GM12878 (cell line): ENCODE measurements around the gene UQCC2. TPM values are rescaled to one million over a fixed set of nuclear protein-coding genes. Genes with fewer than 3 reads are reported as not detected.

ENCODE experiments used
- ATAC-seq: fragments of 200-7000 bp; cut with Tn5 transposase; 3 replicates; pipeline ENCODE4 v1.9.1; 2020; ENCODE audit warnings: mild to moderate bottlenecking, moderate library complexity
- BruUV-seq: library from RNA; stranded (reverse); fragments of 400-500 nt; replicated peaks from 2 replicates; lab custom pipeline; 2021; lab: Mats Ljungman, UMichigan
- CTCF ChIA-PET: fragments of 300-600 bp; sonication (Branson Sonifier 250); formaldehyde crosslinking; extraction: SDS; loops from one replicate; lab custom pipeline; 2021; ENCODE audit warnings: inconsistent platforms; lab: Yijun Ruan, JAX
- POLR2A ChIA-PET: fragments of 350-600 bp; formaldehyde crosslinking; extraction: SDS; loops from one replicate; lab custom pipeline; 2021; ENCODE audit warnings: inconsistent platforms; lab: Charles Lee
- RAD21 ChIA-PET: fragments of 300-600 bp; sonication (Branson Sonifier 250); formaldehyde crosslinking; loops from one replicate; lab custom pipeline; 2023; ENCODE audit warnings: antibody characterized with exemption; ENCODE audit not compliant: unreplicated experiment; lab: Charles Lee
- SMC1A ChIA-PET: fragments of 300-600 bp; sonication (Branson Sonifier 250); formaldehyde crosslinking; loops from one replicate; lab custom pipeline; 2023; ENCODE audit not compliant: unreplicated experiment, uncharacterized antibody; lab: Charles Lee
- DNase-seq: peaks from one replicate; pipeline ENCODE4 v3.0.0-alpha.2; 2011; ENCODE audit warnings: low read depth, low spot score
- FAIRE-seq: peaks from 3 replicates; lab custom pipeline; 2011; peaks lifted over from hg19 to GRCh38; lab: Jason Lieb, UNC
- H2AFZ ChIP-seq: 2 replicates; pipeline ENCODE4 v1.6.0; 2011; ENCODE audit warnings: low read depth, low read length, control low read depth; ENCODE audit not compliant: control insufficient read depth
- H3K27ac ChIP-seq: 2 replicates; pipeline ENCODE4 v1.5.1; 2011; ENCODE audit warnings: control low read depth; ENCODE audit not compliant: control insufficient read depth, insufficient read depth
- H3K27me3 ChIP-seq, 2 experiments: replicated peaks in 1 of 2; 2 replicates each; pipeline versions ENCODE4 v1.6.0 to v1.6.1; 2011; ENCODE audit warnings: low read length in 1 of 2; ENCODE audit not compliant: control insufficient read depth in 2 of 2, insufficient read depth in 2 of 2
- H3K36me3 ChIP-seq, 2 experiments: 2 replicates each; pipeline ENCODE4 v1.5.1; 2011; ENCODE audit warnings: low read length in 1 of 2; ENCODE audit not compliant: control insufficient read depth in 2 of 2, insufficient read depth in 2 of 2
- H3K4me1 ChIP-seq: 2 replicates; pipeline ENCODE4 v1.6.1; 2011; ENCODE audit warnings: mild to moderate bottlenecking, low read length, moderate library complexity, mixed read lengths; ENCODE audit not compliant: control insufficient read depth, insufficient read depth
- H3K4me2 ChIP-seq: 2 replicates; pipeline ENCODE4 v1.6.0; 2011; ENCODE audit warnings: control low read depth; ENCODE audit not compliant: control insufficient read depth, insufficient read depth
- H3K4me3 ChIP-seq: fragments of 200-600 bp; sonication (generic); 2 replicates; pipeline ENCODE4 v1.5.1; 2016
- H3K79me2 ChIP-seq: 2 replicates; pipeline ENCODE4 v1.6.0; 2011; ENCODE audit warnings: low read length; ENCODE audit not compliant: control insufficient read depth, insufficient read depth
- H3K9ac ChIP-seq: 2 replicates; pipeline ENCODE4 v1.8.0; 2011; ENCODE audit warnings: low read length, control low read depth, mixed read lengths; ENCODE audit not compliant: control insufficient read depth, insufficient read depth
- H3K9me3 ChIP-seq: replicated peaks from 3 replicates; pipeline ENCODE4 v1.5.1; 2011; ENCODE audit warnings: mild to moderate bottlenecking, low read length; ENCODE audit not compliant: control insufficient read depth, insufficient read depth
- H4K20me1 ChIP-seq: 2 replicates; pipeline ENCODE4 v1.6.0; 2011; ENCODE audit not compliant: control insufficient read depth, insufficient read depth
- E4F1 ChIP-seq: fragments of 450-650 bp; IDR thresholded peaks from 2 replicates; pipeline ENCODE4 v1.6.1; 2018; ENCODE audit warnings: borderline replicate concordance, mild to moderate bottlenecking; ENCODE audit not compliant: partially characterized antibody
- EED ChIP-seq: sonication (generic); IDR thresholded peaks from 2 replicates; pipeline ENCODE4 v1.6.1; 2016; ENCODE audit warnings: antibody characterized with exemption, low read depth
- WGBS: methylation state at CpG from one replicate; pipeline ENCODE4 v1.1.6; 2016; ENCODE audit warnings: low lambda C conversion rate; ENCODE audit not compliant: insufficient replicate concordance, insufficient coverage; ENCODE audit errors: missing lambda C conversion rate; 5-methylcytosine and 5-hydroxymethylcytosine counted together
- in situ Hi-C: fragments of 300-500 bp; cut with MboI; formaldehyde crosslinking; loops from 9 replicates; pipeline ENCODE4 v1.14.3; 2018; ENCODE audit warnings: mixed read lengths
- intact Hi-C: fragments of 100-400 bp; cut with micrococcal nuclease; formaldehyde crosslinking; loops from one replicate; pipeline ENCODE4 v1.14.2; 2022; ENCODE audit not compliant: unreplicated experiment
- polyA plus RNA-seq, 11 experiments: library from polyadenylated mRNA; depleted of rRNA in 4 of 11; unstranded in 6 of 11; stranded (reverse) in 5 of 11; fragments of >200 nt; fragmentation: Nextera tagmentation in 4 of 11; fragmentation: Illumina TruSeq in 1 of 11; extraction: Ambion mirVana in 4 of 11; extraction: Trizol in 1 of 11; gene quantifications; 1 replicate in 1 of 11; 2 replicates in 10 of 11; pipeline versions ENCODE4 v1.2.1 to v1.2.3, GENCODE V29; 2011 to 2016; ENCODE audit warnings: inconsistent platforms in 2 of 11, missing spikeins in 2 of 11, low read depth in 1 of 11
- total RNA-seq, 4 experiments: library from RNA; depleted of rRNA in 3 of 4; stranded (reverse); fragments of >200 nt in 3 of 4; fragmentation: Illumina TruSeq in 1 of 4; extraction: Trizol in 1 of 4; gene quantifications; 2 replicates each; pipeline versions ENCODE4 v1.2.1 to v1.2.3, GENCODE V29; 2013 to 2021

The UQCC2 gene
- total and polyA plus RNA-seq, 10 of the 15 experiments (the other 5 are each of a cell fraction or from before 2014, with no cell fraction given): 40.6 to 478 (median 71.2) TPM

GRCh38 chr6:33699739-33700138 is 11.8 kb downstream of the UQCC2 start:
- H2AFZ ChIP-seq: no peak overlapping the region
- ChIA-PET RAD21 (interaction anchor here (1.2 to 1.8 kb wide), 7 partner anchors 11 to 113 kb away, joined by 3 to 14 read pairs (median 6); partner anchors contain the start of gene UQCC2), CTCF (interaction anchor here (0.7 to 4.3 kb wide), 18 partner anchors 8 to 131 kb away, joined by 3 to 110 read pairs (median 6); partner anchors contain the start of genes BAK1 and UQCC2), POLR2A (interaction anchor here (2.3 kb wide), 1 partner anchor 12 kb away, joined by 6 read pairs; the partner anchor contains the start of gene UQCC2), SMC1A (interaction anchor here (1.1 to 3.8 kb wide), 9 partner anchors 11 to 119 kb away, joined by 3 to 29 read pairs (median 11); partner anchors contain the start of genes ITPR3 and UQCC2)
- H3K9me3 ChIP-seq: no peaks in the 10 kb centered on the region
- no peak overlapping the region; the same call in 1 of the 2 replicates for H3K9ac ChIP-seq
- WGBS: 16% methylated on average over 5 of the region's 5 CpGs
- no peaks in the 10 kb centered on the region for H3K27me3 ChIP-seq
- H3K79me2 ChIP-seq: no peaks in the 10 kb centered on the region
- no peak overlapping the region for H3K4me3 ChIP-seq
- no peak for DNase-seq
- in situ Hi-C loops: loop anchor here (5.0 kb wide), 1 partner anchor 112 kb away; no protein-coding TSS in a partner anchor
- peak; percentile 50; the same call in 1 of the 2 replicates for TF ChIP-seq EED
- no peak for TF ChIP-seq E4F1
- TF ChIP-seq, all 136 proteins: peak for 1
- peak overlapping the region; percentile 24; the same call in 1 of the 2 replicates for H3K27ac ChIP-seq
- ATAC-seq (no peak), FAIRE-seq (no peak)
- H3K4me2 ChIP-seq: no peak overlapping the region
- no peaks in the 10 kb centered on the region; the same call in 1 of the 2 replicates for H4K20me1 ChIP-seq
- H3K4me1 ChIP-seq: peaks cover 20% of the 10 kb centered on the region
- BruUV-seq: no TSS peak
- H3K36me3 ChIP-seq: peaks cover 16 to 29% of the 10 kb centered on the region in 2 experiments
- intact Hi-C loops: loop anchor here (1.0 kb wide), 2 partner anchors 110 to 114 kb away; no protein-coding TSS in a partner anchor
